Left lung (tissue), 10 donors: ENCODE measurements around the gene GPC1. TPM values are rescaled to one million over a fixed set of nuclear protein-coding genes. Genes with fewer than 3 reads are reported as not detected.
"Not testable (repeated sequence)": the region's sequence is repeated elsewhere in the genome, so short reads cannot be mapped to it uniquely, and the experiment has no call there.

Experiments
- ATAC-seq: fragments of 200-7000 bp; cut with Tn5 transposase; one replicate; pipeline ENCODE4 v1.9.1; 2020; ENCODE audit warnings: moderate library complexity
- DNase-seq, 4 donors: peaks; one replicate each; pipeline ENCODE4 v3.0.0-alpha.2; 2013 to 2020
- H3K27ac ChIP-seq, 2 donors: fragments of 200-600 bp; sonication (generic) in 1 of 2; one replicate each; pipeline versions ENCODE4 v1.5.0 to v1.8.0; 2020 to 2021
- H3K27me3 ChIP-seq, 2 donors: fragments of 200-600 bp; sonication (generic) in 1 of 2; one replicate each; pipeline versions ENCODE4 v1.5.0 to v1.8.0; 2020 to 2021
- H3K36me3 ChIP-seq, 2 donors: fragments of 200-600 bp; sonication (generic) in 1 of 2; one replicate each; pipeline versions ENCODE4 v1.5.0 to v1.8.0; 2020 to 2021
- H3K4me1 ChIP-seq, 2 donors: fragments of 200-600 bp; one replicate each; pipeline ENCODE4 v1.8.0; 2021
- H3K4me3 ChIP-seq, 2 donors: fragments of 200-600 bp; sonication (generic) in 1 of 2; one replicate each; pipeline versions ENCODE4 v1.5.0 to v1.8.0; 2020 to 2021; ENCODE audit warnings: mild to moderate bottlenecking in 1 of 2
- H3K9me3 ChIP-seq, 2 donors: fragments of 200-600 bp; sonication (generic) in 1 of 2; one replicate each; pipeline versions ENCODE4 v1.5.0 to v1.8.0; 2020 to 2021
- intact Hi-C, 2 donors: fragments of 100-400 bp; cut with DNase I; formaldehyde crosslinking; loops; one replicate each; pipeline versions ENCODE4 v1.11.2 to v1.14.2; 2022
- polyA plus RNA-seq, 6 donors: library from polyadenylated mRNA; unstranded; fragments of 120-200 nt; gene quantifications; one replicate each; pipeline ENCODE4 v1.2.1, GENCODE V29; 2013; ENCODE audit not compliant: insufficient read length in 6 of 6
- total RNA-seq, 2 donors: library from RNA; stranded (reverse); fragmentation: NEBNext Ultra II Directional; extraction: Animal tissue kit (Norgen Biotek cat#: 25700); gene quantifications; one replicate each; pipeline ENCODE4 v1.2.1, GENCODE V29; 2021
- TF ChIP-seq, protein P1 (sequence below), 2 donors: fragments of 200-600 bp; sonication (generic) in 1 of 2; IDR thresholded peaks; one replicate each; pipeline versions ENCODE4 v1.5.0 to v1.8.0; 2021; ENCODE audit warnings: antibody characterized with exemption in 2 of 2
- donor health status: DM: no; HTN: yes; CAD: no.
- donor health status: DM: no; HTN: no; CAD: no.

GPC1 gene
- total and polyA plus RNA-seq, 8 donors: 24.6 to 63.4 (median 45.3) TPM

- Histone ChIP-seq H3K4me1 (no peaks in the 10 kb centered on the region), H3K36me3 (no peaks in the 10 kb centered on the region), H3K4me3 (no peak overlapping the region), H3K9me3 (peaks cover 0 to 28% of the 10 kb centered on the region in 2 donors), H3K27me3 (no peaks in the 10 kb centered on the region), H3K27ac (no peak overlapping the region)
- intact Hi-C loops: no loop called here
- DNase-seq (peak in 1 of 4 donors; percentile 58), ATAC-seq (no peak)
- TF ChIP-seq, protein P1, sequence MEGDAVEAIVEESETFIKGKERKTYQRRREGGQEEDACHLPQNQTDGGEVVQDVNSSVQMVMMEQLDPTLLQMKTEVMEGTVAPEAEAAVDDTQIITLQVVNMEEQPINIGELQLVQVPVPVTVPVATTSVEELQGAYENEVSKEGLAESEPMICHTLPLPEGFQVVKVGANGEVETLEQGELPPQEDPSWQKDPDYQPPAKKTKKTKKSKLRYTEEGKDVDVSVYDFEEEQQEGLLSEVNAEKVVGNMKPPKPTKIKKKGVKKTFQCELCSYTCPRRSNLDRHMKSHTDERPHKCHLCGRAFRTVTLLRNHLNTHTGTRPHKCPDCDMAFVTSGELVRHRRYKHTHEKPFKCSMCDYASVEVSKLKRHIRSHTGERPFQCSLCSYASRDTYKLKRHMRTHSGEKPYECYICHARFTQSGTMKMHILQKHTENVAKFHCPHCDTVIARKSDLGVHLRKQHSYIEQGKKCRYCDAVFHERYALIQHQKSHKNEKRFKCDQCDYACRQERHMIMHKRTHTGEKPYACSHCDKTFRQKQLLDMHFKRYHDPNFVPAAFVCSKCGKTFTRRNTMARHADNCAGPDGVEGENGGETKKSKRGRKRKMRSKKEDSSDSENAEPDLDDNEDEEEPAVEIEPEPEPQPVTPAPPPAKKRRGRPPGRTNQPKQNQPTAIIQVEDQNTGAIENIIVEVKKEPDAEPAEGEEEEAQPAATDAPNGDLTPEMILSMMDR (IDR thresholded peaks at IDR 0.05): no peak
These were observed 46.7 kb downstream of the GPC1 start for GRCh38 chr2:240482141-240482540.

- no peak for ATAC-seq
- DNase-seq: no peak
- Histone ChIP-seq H3K9me3 (peaks cover 0 to 56% of the 10 kb centered on the region in 2 donors), H3K27me3 (no peaks in the 10 kb centered on the region), H3K4me1 (no peaks in the 10 kb centered on the region), H3K4me3 (no peak overlapping the region), H3K36me3 (peaks cover 0 to 6% of the 10 kb centered on the region in 2 donors), H3K27ac (no peak overlapping the region)
- intact Hi-C loops: no loop called here
- TF ChIP-seq, protein P1 (IDR thresholded peaks at IDR 0.05): no peak
These were observed 56.0 kb downstream of the GPC1 start for GRCh38 chr2:240491483-240491882.

- Histone ChIP-seq H3K36me3 (peaks cover 0 to 26% of the 10 kb centered on the region in 2 donors), H3K27ac (no peak overlapping the region), H3K27me3 (no peaks in the 10 kb centered on the region), H3K4me1 (no peaks in the 10 kb centered on the region), H3K9me3 (peaks cover 0 to 29% of the 10 kb centered on the region in 2 donors), H3K4me3 (no peak overlapping the region)
- TF ChIP-seq, protein P1 (IDR thresholded peaks at IDR 0.05): no peak
- intact Hi-C loops: no loop called here
- ATAC-seq (no peak), DNase-seq (no peak)
These were observed 58.8 kb downstream of the GPC1 start for GRCh38 chr2:240494194-240494793.

GRCh38 chr2:240494942-240495341 lies 59.5 kb downstream of the GPC1 start:
- H3K4me3 ChIP-seq, H3K4me1 ChIP-seq, ATAC-seq, DNase-seq, intact Hi-C loops, H3K27me3 ChIP-seq, H3K27ac ChIP-seq: not testable (repeated sequence)
- TF ChIP-seq, protein P1 (IDR thresholded peaks at IDR 0.05): peak in 1 of 2 donors; percentile 16
- H3K36me3 ChIP-seq: peaks cover 0 to 32% of the 10 kb centered on the region in 2 donors
- peaks cover 0 to 23% of the 10 kb centered on the region in 2 donors for H3K9me3 ChIP-seq

- H3K27me3 ChIP-seq, ATAC-seq, DNase-seq, H3K4me1 ChIP-seq, intact Hi-C loops, H3K27ac ChIP-seq, H3K4me3 ChIP-seq, H3K9me3 ChIP-seq: not testable (repeated sequence)
- H3K36me3 ChIP-seq: peaks cover 0 to 39% of the 10 kb centered on the region in 2 donors
These were observed 61.6 kb downstream of the GPC1 start for GRCh38 chr2:240497082-240497481.
